Measurements from ENCODE around the gene GNL2.

Gene GNL2

DNA sequence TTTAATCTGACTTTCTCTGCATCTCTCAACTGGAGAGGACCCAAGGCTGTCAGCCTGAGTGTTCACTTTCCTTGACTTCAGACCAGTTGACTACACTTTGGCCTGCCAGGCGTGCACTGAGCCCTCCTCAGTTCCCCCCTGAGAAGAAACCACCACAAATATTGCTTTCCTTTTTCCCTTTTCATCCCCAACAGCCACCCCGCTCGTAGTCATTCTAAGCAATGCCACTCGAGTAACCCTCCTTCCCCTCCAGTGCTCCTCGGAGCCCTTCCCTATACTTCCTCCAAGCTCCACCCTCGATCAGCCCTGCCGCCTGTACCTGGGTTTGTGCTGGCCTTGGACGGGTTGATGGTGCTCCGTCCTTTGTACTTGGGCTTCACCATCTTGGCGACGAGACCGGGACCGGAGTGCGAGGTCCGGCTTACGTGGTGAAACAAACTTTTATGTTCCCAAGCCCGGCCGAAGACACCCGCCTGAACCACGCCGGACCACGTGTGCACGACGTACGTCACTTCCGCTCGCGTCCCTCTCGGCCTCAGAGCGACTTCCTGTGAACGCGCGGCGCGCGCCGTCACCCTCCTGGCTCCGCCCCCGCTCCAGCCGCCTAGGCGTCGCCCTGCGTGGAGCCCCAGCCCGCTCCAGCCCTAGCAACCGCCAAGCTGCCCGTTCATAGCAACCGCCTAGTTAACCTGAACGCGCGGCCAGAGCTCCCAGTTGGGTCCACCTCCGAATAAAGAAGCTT is at the start of gene GNL2:
GNL2 (minus strand) TSS at position 498 of the 742 bp plus-strand sequence; CDS start at position 383, 115 bp downstream.
- peak; percentile 97 for DNase-seq

- no peak for DNase-seq
These were observed 45.3 kb upstream of the GNL2 start for GRCh38 chr1:37641059-37641458.

DNA sequence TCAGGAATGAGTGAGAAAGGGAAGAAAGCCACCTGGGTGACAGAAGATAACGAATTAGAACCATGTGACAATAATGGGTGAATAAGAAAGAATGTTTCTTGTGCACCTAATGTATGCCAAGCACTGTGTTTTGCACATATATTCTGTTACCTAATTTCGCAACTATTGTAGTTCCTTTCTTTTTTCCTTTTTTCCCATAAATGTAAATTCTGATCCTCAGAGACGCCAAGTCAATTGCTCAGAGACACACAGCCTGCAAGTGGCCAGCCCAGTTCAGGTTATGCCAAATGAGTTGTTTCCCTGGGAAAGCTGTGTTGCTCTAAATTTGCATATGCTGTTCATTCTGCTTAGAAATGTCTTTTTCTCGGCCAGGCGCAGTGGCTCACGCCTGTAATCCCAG is 40.7 kb upstream of the GNL2 start:
- no peak for DNase-seq

DNA sequence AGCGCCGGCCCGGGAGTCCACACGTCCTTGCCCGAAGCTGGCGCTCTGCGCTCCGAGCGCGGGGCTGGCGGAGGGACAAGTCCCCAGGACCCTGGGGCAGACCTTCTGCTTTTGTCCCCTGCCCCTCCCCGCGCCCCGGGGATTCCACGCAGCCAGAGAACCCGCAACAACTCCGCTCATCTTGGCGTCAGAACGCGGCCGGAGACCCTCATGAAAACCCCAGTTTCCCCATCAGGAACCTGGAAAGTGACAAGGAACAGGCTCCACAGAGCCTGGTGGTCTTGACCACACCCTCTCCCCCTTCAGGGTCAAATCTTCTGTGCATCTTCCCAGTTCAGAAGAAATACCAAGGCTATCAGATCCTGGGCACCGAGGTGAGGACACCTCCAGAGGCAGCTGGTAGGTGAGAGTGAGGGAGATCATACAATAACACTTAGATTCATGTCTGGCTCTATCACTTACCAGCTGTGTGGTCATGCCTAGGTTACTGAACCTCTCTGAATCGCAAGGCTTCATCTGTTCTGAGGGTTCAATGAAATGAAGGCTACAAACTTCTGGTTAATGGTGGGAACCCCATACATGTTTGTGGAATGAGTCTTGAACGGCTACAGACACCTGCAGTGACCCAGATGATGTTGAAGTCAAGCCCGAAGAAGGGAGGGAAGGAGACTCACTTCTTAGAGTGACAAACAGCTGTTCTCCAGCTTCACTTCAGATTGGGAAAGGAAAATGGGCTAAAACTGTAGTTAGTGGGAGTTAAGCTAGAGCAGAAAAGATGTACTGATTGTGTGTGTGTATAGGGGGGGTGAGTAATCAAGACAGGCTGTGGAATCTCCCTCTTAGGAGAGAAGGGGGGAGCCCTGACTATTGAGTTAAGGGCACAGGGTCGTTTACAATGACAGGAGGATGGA is 39.5 kb upstream of the GNL2 start:
- DNase-seq = no peak

GRCh38 chr1:37634244-37634991 is 38.7 kb upstream of the GNL2 start, which contains the start of gene RSPO1:
RSPO1 (minus strand) TSS chr1:37634892; CDS start chr1:37629661, 5,231 bp downstream.
- no peak for DNase-seq

- no peak for DNase-seq
These were observed 38.2 kb upstream of the GNL2 start for GRCh38 chr1:37633938-37634243.

- DNase-seq = no peak
These were observed 37.6 kb upstream of the GNL2 start for GRCh38 chr1:37633040-37633937.

- no peak for DNase-seq
These were observed 35.3 kb upstream of the GNL2 start for GRCh38 chr1:37631036-37631435.

GRCh38 chr1:37630426-37631028 is 34.8 kb upstream of the GNL2 start:
- DNase-seq = no peak

DNA sequence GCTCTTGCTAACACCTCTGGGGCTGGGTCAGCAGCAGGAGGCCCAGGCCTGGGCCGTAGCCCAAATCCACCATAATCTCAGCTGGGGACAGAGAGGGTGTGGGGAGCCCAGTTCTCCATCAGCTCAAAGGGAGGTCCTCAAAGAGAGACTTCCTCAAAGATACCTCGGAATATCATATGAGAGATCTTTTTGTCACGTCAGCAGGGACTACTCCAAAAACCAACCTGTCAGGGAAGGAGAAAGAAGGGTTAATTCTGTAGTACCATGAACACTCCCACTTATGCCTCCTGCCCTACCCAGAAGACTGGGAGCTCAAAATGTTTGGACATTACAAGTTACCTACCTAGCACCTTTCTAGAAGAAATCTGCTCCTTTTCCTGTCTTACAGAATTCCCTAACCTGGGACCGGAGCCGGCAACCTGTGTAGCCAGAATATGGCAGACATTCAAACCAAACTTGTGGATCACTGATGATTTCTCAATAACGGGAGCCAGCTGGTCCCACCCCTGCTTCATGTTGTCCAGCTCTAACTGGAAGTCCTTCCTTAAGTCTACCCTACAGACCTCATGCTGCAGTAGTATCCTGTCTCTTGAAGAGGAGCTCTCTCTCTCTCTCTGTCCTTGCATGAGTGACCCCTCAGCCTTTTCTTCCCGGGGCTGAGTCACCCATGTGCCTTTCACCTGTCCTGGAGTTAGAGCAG is 34.1 kb upstream of the GNL2 start:
- no peak for DNase-seq

DNA sequence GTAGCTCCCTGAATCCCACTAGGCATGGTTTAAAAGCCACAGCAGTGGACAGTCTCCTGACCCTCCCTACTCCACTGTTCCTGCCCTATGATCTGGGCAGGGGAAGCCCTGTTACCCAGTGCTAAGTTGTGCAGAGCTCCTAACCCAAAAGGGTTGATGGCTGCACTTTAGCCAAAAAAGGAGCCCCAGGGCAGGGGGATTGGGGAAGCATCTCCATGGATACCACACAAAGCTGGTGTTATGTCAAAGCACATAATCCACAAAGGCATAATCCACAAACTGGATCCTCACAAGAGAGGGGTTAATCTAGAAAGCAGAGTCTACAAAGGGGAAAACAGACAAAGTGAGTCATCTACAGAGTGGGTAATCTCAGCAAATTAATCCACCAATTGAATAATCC is 33.3 kb upstream of the GNL2 start:
- no peak for DNase-seq

GRCh38 chr1:37628026-37628556 is 32.4 kb upstream of the GNL2 start:
- DNase-seq = no peak

- DNase-seq = no peak
These were observed 26.4 kb upstream of the GNL2 start for GRCh38 chr1:37622131-37622530.

GRCh38 chr1:37621326-37621870 is 25.7 kb upstream of the GNL2 start:
- no peak for DNase-seq

DNA sequence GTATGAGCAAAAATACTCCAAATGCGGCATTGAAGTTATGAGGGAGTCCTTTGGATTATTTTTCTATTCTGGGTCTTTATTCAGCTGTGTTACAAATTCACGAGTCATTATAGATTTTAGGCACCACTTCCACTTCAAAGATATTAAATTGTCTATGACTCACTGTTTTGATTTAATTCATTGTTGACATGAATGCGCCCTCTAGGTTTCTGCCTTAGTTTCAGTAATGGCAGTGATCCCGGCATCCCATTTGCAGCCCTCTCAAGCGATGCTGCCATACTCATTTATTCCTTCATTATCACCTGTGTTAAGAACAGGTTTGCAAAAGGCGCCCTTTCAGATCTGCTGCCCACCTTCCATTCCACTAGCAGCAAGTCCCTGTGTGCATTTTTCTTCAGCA is 25.0 kb upstream of the GNL2 start:
- DNase-seq = no peak

- no peak for DNase-seq
These were observed 20.6 kb upstream of the GNL2 start for GRCh38 chr1:37616330-37616729.

DNA sequence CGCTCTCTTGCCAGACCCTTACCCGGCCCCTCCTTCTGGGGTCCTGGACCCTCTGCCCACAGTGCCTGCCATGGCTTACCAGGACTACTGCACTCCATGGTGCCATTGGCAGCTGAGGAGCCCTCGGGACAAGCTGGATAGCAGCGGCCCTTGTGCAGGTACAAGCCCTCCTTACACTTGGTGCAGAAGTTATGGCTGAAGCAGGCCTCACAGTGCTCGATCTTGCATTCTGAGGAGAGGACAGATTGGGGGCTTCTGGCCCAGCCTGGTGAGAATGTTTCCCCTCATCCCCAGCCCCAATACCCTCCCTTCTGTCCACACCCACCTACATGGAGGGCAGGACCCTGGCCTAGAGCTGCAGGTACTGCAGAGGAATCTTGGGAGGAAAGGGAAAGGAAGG is 18.4 kb upstream of the GNL2 start:
- DNase-seq = no peak

DNA sequence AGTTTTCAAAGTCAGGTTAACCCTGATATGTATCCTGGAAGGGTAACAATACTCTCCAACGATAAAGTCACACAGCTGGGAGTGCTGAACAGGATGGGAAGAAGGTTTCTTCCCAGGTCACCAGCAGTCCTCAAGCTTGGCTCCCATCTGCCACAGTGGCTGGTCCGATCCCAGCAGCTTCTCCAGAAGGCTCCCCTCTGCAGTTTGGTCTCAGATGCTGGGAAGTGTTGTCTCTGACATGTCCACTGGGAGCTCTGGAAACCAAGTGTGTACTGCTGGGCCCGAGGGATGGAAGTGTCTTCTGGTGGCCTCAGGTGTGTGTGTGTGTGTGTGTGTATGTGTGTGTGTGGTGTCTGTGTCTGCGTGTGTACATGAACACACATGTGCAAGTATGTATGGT is 16.4 kb upstream of the GNL2 start:
- DNase-seq = no peak

GRCh38 chr1:37609994-37610393 is 14.3 kb upstream of the GNL2 start:
- DNase-seq = no peak

GRCh38 chr1:37609002-37609401 is 13.3 kb upstream of the GNL2 start:
- DNase-seq = no peak

All from activated CD8-positive, alpha-beta memory T cell treated with anti-CD3 and anti-CD28 coated beads for 24 hours (primary cell).